Measurements from ENCODE around the gene SMYD4. TPM values are rescaled to one million over a fixed set of nuclear protein-coding genes. Genes with fewer than 3 reads are reported as not detected.

SMYD4 gene
- total and polyA plus RNA-seq, 2 donors (not counting 1 experiment from before 2014, with no cell fraction given): 5.1 to 11.6 TPM

DNA sequence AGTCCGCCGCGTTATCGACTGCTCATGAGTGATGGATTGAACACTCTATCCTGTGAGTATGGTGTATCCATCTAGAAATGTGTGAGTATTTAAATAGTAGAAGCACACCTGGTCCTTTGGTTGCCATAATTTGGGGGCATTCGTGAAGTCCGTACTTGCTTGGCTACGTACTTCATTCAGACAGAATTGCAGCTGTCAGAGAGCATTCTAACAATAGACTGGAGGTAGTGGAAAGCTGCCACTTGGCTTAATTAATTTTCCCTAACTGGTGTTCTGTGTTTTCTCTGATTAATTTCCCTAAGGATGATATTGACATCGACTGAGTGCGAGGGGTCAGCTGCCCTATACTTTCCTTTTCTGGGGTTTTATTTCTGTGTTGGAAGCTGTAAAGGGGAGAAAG is 14.2 kb upstream of the SMYD4 start:
- Histone ChIP-seq H3K9me3 (ENCODE audit: control insufficient read depth, insufficient read depth, low read depth, low read length) (no peaks in the 10 kb centered on the region), H3K27me3 (ENCODE audit: control insufficient read depth, insufficient read depth, low read length) (no peaks in the 10 kb centered on the region), H2AFZ (ENCODE audit: low read length) (no peak overlapping the region), H3K4me2 (ENCODE audit: extremely low read depth, insufficient read depth, low read length) (no peak overlapping the region), H3K27ac (ENCODE audit: insufficient read depth, low read length) (no peak overlapping the region), H4K20me1 (ENCODE audit: control insufficient read depth, extremely low read depth, insufficient read depth, low read length) (no peaks in the 10 kb centered on the region), H3K4me3 (replicated peaks in 1 of 4; ENCODE audit: control extremely low read depth in 1 of 4, insufficient read depth in 1 of 4, low read depth in 3 of 4, low read length in 4 of 4) (no peak overlapping the region), H3K9ac (ENCODE audit: insufficient read depth, low read length) (no peak overlapping the region), H3K36me3 (ENCODE audit: control insufficient read depth, insufficient read depth, low read length) (peaks cover 4% of the 10 kb centered on the region), H3K4me1 (ENCODE audit: control insufficient read depth, extremely low read depth, insufficient read depth, low read length) (no peaks in the 10 kb centered on the region), H3K79me2 (ENCODE audit: control insufficient read depth, insufficient read depth, low read length) (peaks cover 11% of the 10 kb centered on the region)
- no peak for TF ChIP-seq EZH2 (IDR thresholded peaks at IDR 0.05; ENCODE audit: low read length, missing control alignments)
- TF ChIP-seq, protein P1, sequence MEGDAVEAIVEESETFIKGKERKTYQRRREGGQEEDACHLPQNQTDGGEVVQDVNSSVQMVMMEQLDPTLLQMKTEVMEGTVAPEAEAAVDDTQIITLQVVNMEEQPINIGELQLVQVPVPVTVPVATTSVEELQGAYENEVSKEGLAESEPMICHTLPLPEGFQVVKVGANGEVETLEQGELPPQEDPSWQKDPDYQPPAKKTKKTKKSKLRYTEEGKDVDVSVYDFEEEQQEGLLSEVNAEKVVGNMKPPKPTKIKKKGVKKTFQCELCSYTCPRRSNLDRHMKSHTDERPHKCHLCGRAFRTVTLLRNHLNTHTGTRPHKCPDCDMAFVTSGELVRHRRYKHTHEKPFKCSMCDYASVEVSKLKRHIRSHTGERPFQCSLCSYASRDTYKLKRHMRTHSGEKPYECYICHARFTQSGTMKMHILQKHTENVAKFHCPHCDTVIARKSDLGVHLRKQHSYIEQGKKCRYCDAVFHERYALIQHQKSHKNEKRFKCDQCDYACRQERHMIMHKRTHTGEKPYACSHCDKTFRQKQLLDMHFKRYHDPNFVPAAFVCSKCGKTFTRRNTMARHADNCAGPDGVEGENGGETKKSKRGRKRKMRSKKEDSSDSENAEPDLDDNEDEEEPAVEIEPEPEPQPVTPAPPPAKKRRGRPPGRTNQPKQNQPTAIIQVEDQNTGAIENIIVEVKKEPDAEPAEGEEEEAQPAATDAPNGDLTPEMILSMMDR (conservative IDR thresholded peaks at IDR 0.05 in 1 of 2, IDR thresholded peaks at IDR 0.05 in 1 of 2; ENCODE audit: low read depth in 1 of 2, low read length in 2 of 2): no peak
- DNase-seq (ENCODE audit: low read depth in 2 of 2): no peak

DNA sequence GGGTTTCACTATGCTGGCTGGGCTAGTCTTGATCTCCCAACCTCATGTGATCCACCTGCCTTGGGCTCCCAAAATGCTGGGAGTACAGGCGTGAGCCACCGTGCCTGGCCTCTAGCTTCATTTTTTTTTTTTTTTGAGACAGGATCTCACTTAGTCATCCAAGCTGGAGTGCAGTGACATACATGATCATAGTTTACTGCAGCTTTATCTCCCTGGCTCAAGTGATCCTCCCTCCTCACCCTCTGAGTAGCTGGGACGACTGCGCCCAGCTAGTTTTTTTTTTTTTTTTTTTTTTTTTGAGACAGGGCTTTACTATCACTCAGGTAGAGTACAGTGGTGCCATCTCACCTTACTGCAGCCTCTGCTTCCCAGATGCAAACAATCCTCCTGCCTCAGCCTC is 9.8 kb upstream of the SMYD4 start:
- Histone ChIP-seq H3K4me3 (replicated peaks in 1 of 4; ENCODE audit: control extremely low read depth in 1 of 4, insufficient read depth in 1 of 4, low read depth in 3 of 4, low read length in 4 of 4) (no peak overlapping the region), H3K4me2 (ENCODE audit: extremely low read depth, insufficient read depth, low read length) (no peak overlapping the region), H3K9ac (ENCODE audit: insufficient read depth, low read length) (no peak overlapping the region), H3K36me3 (ENCODE audit: control insufficient read depth, insufficient read depth, low read length) (peaks cover 4% of the 10 kb centered on the region), H3K9me3 (ENCODE audit: control insufficient read depth, insufficient read depth, low read depth, low read length) (no peaks in the 10 kb centered on the region), H3K27me3 (ENCODE audit: control insufficient read depth, insufficient read depth, low read length) (no peaks in the 10 kb centered on the region), H2AFZ (ENCODE audit: low read length) (no peak overlapping the region), H3K4me1 (ENCODE audit: control insufficient read depth, extremely low read depth, insufficient read depth, low read length) (no peaks in the 10 kb centered on the region), H3K27ac (ENCODE audit: insufficient read depth, low read length) (no peak overlapping the region), H4K20me1 (ENCODE audit: control insufficient read depth, extremely low read depth, insufficient read depth, low read length) (no peaks in the 10 kb centered on the region), H3K79me2 (ENCODE audit: control insufficient read depth, insufficient read depth, low read length) (peaks cover 22% of the 10 kb centered on the region)
- TF ChIP-seq, protein P1 (conservative IDR thresholded peaks at IDR 0.05 in 1 of 2, IDR thresholded peaks at IDR 0.05 in 1 of 2; ENCODE audit: low read depth in 1 of 2, low read length in 2 of 2): no peak
- no peak for TF ChIP-seq EZH2 (IDR thresholded peaks at IDR 0.05; ENCODE audit: low read length, missing control alignments)
- DNase-seq (ENCODE audit: low read depth in 2 of 2): no peak

DNA sequence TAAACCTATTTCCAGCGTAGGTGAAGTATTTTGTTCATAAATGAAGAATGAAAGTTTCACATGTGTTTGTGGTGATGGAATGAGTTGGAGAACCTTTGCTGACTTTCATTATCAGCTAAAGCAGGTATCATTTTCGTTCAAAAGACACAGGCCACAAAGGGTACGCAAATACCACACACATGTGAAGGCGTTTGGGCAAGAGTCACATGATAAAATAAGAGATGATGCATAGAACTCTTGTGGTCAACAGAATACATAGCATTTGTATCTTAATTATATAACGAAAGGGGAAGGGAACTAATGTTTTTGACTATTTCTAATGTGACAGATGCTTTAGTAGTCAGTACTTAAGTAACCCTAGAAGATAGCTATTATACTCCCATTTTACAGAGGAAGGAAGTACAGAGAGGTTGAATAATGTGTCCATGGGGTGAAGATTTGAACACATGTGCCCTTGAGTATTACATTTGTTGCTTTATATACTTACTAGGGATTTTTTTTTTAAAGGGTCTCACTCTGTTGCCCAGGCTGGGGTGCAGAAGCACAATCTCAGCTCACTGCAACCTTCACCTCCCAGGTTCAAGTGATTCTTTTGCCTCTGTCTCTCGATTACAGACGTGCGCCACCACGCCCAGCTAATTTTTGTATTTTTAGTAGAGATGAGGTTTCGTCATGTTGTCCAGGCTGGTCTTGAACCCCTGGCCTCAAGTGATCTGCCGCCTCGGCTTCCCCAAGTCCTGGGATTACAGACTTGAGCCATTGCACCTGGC is 4.9 kb upstream of the SMYD4 start:
- peaks cover 45% of the 10 kb centered on the region for H3K79me2 ChIP-seq (ENCODE audit: control insufficient read depth, insufficient read depth, low read length)
- DNase-seq (ENCODE audit: low read depth in 2 of 2): no peak

More for the DNA sequence above, 4.9 kb upstream of the SMYD4 start:
- Histone ChIP-seq H3K4me3 (replicated peaks in 1 of 4; ENCODE audit: control extremely low read depth in 1 of 4, insufficient read depth in 1 of 4, low read depth in 3 of 4, low read length in 4 of 4) (no peak overlapping the region), H3K4me2 (ENCODE audit: extremely low read depth, insufficient read depth, low read length) (no peak overlapping the region), H3K9me3 (ENCODE audit: control insufficient read depth, insufficient read depth, low read depth, low read length) (no peaks in the 10 kb centered on the region), H3K27me3 (ENCODE audit: control insufficient read depth, insufficient read depth, low read length) (no peaks in the 10 kb centered on the region), H4K20me1 (ENCODE audit: control insufficient read depth, extremely low read depth, insufficient read depth, low read length) (no peaks in the 10 kb centered on the region), H3K36me3 (ENCODE audit: control insufficient read depth, insufficient read depth, low read length) (no peaks in the 10 kb centered on the region), H3K4me1 (ENCODE audit: control insufficient read depth, extremely low read depth, insufficient read depth, low read length) (no peaks in the 10 kb centered on the region), H3K9ac (ENCODE audit: insufficient read depth, low read length) (no peak overlapping the region), H2AFZ (ENCODE audit: low read length) (no peak overlapping the region), H3K27ac (ENCODE audit: insufficient read depth, low read length) (no peak overlapping the region)
- TF ChIP-seq, protein P1 (conservative IDR thresholded peaks at IDR 0.05 in 1 of 2, IDR thresholded peaks at IDR 0.05 in 1 of 2; ENCODE audit: low read depth in 1 of 2, low read length in 2 of 2): no peak
- no peak for TF ChIP-seq EZH2 (IDR thresholded peaks at IDR 0.05; ENCODE audit: low read length, missing control alignments)

All from fibroblast of lung (primary cell).